Measurements from ENCODE around the gene TECPR2. TPM values are rescaled to one million over a fixed set of nuclear protein-coding genes. Genes with fewer than 3 reads are reported as not detected.

The TECPR2 gene
- total RNA-seq, 2 donors from 2014 or later, result 27.7 to 28.0 TPM

GRCh38 chr14:102342238-102342637, 20.5 kb upstream of the TECPR2 start:
- peaks cover 54% of the 10 kb centered on the region for H3K36me3 Mint-ChIP-seq (ENCODE audit: low read depth)
- no peaks in the 10 kb centered on the region for H3K27me3 Mint-ChIP-seq (ENCODE audit: insufficient read depth)
- no peak overlapping the region for H3K4me3 ChIP-seq (ENCODE audit: low read length)
- H3K4me1 Mint-ChIP-seq, result no peaks in the 10 kb centered on the region
- H3K27ac ChIP-seq (ENCODE audit: low read depth, low read length), result no peak overlapping the region
- 94 to 95% methylated on average over 4 to 5 of the region's 5 CpGs for WGBS, 2 experiments (ENCODE audit: insufficient coverage in 1 of 2, insufficient read length in 1 of 2)
- H3K9me3 Mint-ChIP-seq, result no peaks in the 10 kb centered on the region
- H3K4me1 ChIP-seq (ENCODE audit: control insufficient read depth, insufficient read depth, low read length), result no peaks in the 10 kb centered on the region
- TF ChIP-seq CTCF (conservative IDR thresholded peaks at IDR 0.05), result no peak
- no peaks in the 10 kb centered on the region for H3K27me3 ChIP-seq (ENCODE audit: control insufficient read depth, insufficient read depth, low read length, poor library complexity, severe bottlenecking)
- H3K9me3 ChIP-seq (ENCODE audit: control insufficient read depth, low read length), result no peaks in the 10 kb centered on the region
- no peak for DNase-seq
- H3K4me3 Mint-ChIP-seq, result no peak overlapping the region
- H3K27ac Mint-ChIP-seq, result no peak overlapping the region
- H3K9ac ChIP-seq (ENCODE audit: extremely low read depth, low read length, poor library complexity, severe bottlenecking), result no peak overlapping the region
- H3K36me3 ChIP-seq (ENCODE audit: control insufficient read depth, insufficient read depth, low read length), result peaks cover 33% of the 10 kb centered on the region

- Histone ChIP-seq H3K27me3 (ENCODE audit: control insufficient read depth, insufficient read depth, low read length, poor library complexity, severe bottlenecking) (no peaks in the 10 kb centered on the region), H3K36me3 (ENCODE audit: control insufficient read depth, insufficient read depth, low read length) (peaks cover 29% of the 10 kb centered on the region), H3K4me1 (ENCODE audit: control insufficient read depth, insufficient read depth, low read length) (no peaks in the 10 kb centered on the region), H3K9me3 (ENCODE audit: control insufficient read depth, low read length) (no peaks in the 10 kb centered on the region), H3K9ac (ENCODE audit: extremely low read depth, low read length, poor library complexity, severe bottlenecking) (no peak overlapping the region), H3K4me3 (ENCODE audit: low read length) (no peak overlapping the region), H3K27ac (ENCODE audit: low read depth, low read length) (no peak overlapping the region)
- Mint-ChIP-seq H3K27me3 (ENCODE audit: insufficient read depth) (no peaks in the 10 kb centered on the region), H3K4me1 (no peaks in the 10 kb centered on the region), H3K36me3 (ENCODE audit: low read depth) (peaks cover 58% of the 10 kb centered on the region), H3K9me3 (no peaks in the 10 kb centered on the region), H3K27ac (no peak overlapping the region), H3K4me3 (no peak overlapping the region)
- peak; percentile 42 for TF ChIP-seq CTCF (conservative IDR thresholded peaks at IDR 0.05)
- WGBS, 2 experiments (ENCODE audit: insufficient coverage in 1 of 2, insufficient read length in 1 of 2), result 94 to 100% methylated on average over 4 to 7 of the region's 7 CpGs
- no peak for DNase-seq
Observed at GRCh38 chr14:102344084-102344483, 18.7 kb upstream of the TECPR2 start.

- H3K36me3 ChIP-seq (ENCODE audit: control insufficient read depth, insufficient read depth, low read length), result peaks cover 32% of the 10 kb centered on the region
- H3K4me1 ChIP-seq (ENCODE audit: control insufficient read depth, insufficient read depth, low read length), result no peaks in the 10 kb centered on the region
- no peak for DNase-seq
- Mint-ChIP-seq H3K36me3 (ENCODE audit: low read depth) (peaks cover 61% of the 10 kb centered on the region), H3K4me1 (no peaks in the 10 kb centered on the region), H3K9me3 (no peaks in the 10 kb centered on the region), H3K27me3 (ENCODE audit: insufficient read depth) (no peaks in the 10 kb centered on the region), H3K4me3 (no peak overlapping the region), H3K27ac (no peak overlapping the region)
- H3K27ac ChIP-seq (ENCODE audit: low read depth, low read length), result no peak overlapping the region
- TF ChIP-seq CTCF (conservative IDR thresholded peaks at IDR 0.05), result no peak
- no peak overlapping the region for H3K9ac ChIP-seq (ENCODE audit: extremely low read depth, low read length, poor library complexity, severe bottlenecking)
- no peaks in the 10 kb centered on the region for H3K27me3 ChIP-seq (ENCODE audit: control insufficient read depth, insufficient read depth, low read length, poor library complexity, severe bottlenecking)
- no peaks in the 10 kb centered on the region for H3K9me3 ChIP-seq (ENCODE audit: control insufficient read depth, low read length)
- no peak overlapping the region for H3K4me3 ChIP-seq (ENCODE audit: low read length)
- 94 to 96% methylated on average over 4 to 5 of the region's 5 CpGs for WGBS, 2 experiments (ENCODE audit: insufficient coverage in 1 of 2, insufficient read length in 1 of 2)
Observed at GRCh38 chr14:102344485-102344884, 18.3 kb upstream of the TECPR2 start.
